Cerebellar cortex (tissue), 1 donor: ENCODE measurements around the gene EDN3.
A peak's percentile ranks its signal among the peaks of the same experiment; 100 is the strongest.
"Not testable (repeated sequence)": the region's sequence is repeated elsewhere in the genome, so short reads cannot be mapped to it uniquely, and the experiment has no call there.

Experiments
- DNase-seq: peaks from one replicate; pipeline ENCODE4 v3.0.0-alpha.2; 2015; ENCODE audit warnings: low spot score

The EDN3 gene

DNA sequence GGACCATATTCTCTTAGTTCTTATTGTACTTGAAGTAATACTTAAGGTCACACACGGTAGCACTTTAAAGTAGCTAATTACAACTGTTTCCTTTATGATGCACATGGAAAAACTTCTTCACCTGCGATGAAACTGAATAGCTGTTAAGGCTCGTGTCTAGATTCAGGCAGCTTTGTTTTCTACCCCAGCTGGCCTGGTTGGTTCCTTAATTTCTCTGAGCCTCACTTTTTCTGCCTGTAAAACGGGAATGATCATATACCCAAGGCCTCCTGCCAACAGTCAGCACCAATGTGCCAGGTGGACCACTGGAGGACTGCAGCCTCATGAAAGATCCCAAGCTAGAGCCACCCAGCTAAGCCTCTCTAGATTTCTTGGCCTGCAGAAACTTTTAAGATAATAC lies 35.0 kb downstream of the EDN3 start:
- DNase-seq = no peak

DNA sequence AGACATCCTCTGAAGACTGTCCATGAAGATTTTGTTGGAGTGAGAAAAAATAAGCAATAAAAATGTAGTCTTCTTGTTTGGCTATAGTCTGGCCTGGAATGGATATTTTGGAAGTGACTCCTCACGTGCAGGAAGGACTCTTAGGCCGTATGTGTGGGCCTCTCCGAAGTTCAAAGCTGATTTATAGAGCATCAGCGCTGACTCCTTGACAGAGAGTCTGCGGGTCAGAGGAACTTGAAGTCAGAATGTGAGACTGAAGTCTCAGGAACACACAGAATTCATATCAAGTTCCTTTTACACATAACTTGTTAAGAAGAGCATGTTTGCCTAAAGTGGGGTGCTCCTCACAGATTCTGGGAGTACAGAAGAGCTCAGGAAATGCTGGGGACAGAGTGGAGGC lies 36.1 kb downstream of the EDN3 start:
- no peak for DNase-seq

DNA sequence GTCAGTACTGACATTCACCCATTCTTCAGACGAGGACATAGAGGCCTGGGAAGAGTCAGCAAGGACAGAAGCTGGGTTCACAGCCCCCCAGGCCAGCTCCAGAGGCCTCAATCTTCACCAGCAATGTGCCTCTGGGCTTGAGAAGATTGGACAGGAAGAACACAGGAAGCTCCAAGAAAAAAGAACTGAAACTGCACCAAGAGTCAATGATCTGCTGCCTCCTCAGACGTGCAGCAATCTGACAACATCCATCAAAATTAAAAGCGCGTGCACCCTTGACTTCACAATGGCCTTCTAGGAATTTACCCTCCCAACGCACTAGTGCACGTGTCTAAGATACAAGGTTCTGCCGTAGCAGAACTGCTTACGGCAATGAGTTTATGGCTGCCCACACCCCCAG lies 38.0 kb downstream of the EDN3 start:
- not testable (repeated sequence) for DNase-seq

DNA sequence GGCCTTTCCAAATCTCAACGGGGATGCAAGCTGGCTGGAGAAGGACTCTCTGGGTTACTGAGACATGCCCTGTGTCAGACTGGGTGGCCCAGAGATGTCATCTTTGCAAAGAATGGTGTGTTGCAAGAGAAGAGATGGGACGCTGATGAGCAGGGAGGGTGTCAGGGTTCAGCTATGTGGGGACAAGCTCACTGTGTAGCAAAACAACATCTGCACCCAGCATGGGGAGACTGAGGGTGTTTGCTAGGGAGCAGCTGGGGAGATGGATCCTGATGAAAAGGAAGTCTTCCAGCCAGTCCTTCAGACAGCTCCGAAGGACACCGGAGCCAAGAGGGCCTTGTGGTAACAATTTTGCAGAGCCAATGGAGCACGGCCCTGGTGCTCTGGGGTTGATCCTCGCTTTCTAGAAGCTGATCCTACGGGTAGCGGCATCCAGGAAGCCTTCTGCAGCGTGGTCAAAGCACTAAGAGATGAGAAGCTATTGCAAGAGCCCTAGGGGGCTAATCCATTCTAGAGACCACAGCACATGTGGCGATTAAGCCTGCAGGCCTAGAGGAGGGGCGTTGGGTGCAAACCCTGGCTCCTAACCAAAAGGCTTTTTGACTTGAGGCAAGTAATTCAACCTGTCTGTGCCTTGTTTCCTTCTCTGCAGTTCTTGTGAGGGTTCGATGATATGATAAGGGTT lies 39.9 kb downstream of the EDN3 start:
- DNase-seq = no peak

DNA sequence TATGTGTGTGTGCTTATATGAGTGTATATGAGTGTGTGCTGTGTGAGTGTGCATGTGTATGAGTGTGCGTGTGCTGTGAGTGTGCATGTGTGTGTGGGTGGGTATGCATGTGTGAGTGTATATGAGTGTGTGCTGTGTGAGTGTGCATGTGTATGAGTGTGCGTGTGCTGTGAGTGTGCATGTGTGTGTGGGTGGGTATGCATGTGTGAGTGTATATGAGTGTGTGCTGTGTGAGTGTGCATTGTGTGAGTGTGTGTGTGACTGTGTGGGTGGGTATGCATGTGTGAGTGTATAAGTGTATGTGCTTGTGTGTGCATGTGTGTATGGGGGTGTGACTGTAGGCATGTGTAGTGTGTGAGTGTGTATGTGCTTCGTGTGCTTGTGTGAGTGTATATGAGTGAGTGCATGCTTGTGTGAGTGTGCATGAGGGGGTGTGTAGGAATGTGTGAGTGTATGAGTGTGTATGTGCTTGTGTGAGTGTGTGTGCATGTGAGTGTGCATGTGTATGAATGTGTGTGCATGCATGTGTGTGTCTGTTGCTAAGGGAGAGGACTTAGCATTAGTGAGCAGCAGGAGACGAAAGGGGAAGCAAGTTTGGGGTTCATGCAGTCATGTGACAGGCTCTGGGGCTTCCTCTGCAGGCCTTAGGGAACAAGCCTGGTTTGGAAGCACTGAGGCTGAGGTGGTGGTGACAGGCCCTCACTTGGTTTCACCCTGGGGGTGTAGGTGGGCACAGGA lies 41.0 kb downstream of the EDN3 start:
- not testable (repeated sequence) for DNase-seq

DNA sequence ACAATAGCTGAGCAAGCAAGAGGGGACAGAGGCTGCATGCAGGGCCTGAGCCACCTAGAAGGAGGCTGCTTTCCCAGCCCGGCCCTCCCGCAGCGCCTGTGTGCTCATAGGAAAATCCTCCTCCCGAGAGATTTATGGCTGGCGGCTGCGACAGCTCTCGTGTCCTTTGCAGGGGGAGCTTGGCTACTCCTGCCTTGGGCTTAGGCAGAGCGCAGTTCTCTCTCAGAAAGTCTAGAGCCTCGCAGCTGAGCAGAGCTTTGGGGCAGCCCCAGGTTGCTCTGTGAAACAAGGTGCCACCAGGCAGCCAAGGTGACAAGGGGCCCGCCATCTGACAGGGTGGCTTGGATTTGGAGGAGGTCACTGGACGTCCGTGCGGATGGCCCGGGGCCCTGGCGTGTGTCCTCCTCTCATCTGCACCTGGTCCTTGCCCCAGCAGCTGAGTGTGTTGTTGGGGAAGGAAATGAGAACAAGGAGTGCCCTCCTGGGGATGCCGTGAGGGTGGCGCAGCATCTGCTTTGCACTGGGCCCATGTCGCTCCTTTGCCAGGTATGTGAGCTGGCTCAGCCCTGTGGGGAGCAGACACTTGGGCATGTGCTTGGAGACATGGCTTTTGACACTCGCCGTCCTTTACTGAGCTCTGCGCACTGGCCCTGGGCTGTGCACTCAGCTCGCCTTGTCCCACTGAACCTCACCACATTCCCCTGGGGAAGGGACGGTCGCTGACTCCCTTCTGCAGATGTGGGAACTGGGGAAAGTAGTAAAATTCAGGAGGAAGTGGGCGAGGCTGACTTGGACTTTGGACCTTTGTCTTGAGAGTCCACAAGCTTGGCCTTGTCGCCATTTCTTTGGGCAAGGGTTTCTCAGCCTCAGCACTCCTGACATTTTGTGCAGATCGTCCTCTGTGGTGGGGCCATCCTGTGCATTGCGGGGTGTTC lies 41.9 kb downstream of the EDN3 start:
- DNase-seq = no peak

DNA sequence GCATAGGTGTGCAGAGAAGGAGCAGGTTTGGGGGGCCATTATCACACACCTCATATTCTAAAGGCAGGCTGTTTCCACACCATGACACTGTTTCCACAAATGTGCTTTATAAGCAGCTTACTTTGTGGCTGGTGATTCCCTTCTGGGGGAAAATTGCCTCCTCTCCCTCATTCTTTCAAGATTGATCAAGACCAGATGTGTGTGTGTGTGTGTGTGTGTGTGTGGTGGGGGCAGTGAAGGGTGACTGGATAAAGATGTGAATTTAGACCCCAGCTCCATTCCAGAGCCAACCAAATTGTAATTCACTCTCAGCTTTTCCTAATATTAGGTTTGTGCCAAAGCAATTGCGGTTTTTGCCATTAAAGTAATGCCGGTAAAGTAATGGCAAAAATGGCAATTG lies 45.6 kb downstream of the EDN3 start:
- DNase-seq = no peak

DNA sequence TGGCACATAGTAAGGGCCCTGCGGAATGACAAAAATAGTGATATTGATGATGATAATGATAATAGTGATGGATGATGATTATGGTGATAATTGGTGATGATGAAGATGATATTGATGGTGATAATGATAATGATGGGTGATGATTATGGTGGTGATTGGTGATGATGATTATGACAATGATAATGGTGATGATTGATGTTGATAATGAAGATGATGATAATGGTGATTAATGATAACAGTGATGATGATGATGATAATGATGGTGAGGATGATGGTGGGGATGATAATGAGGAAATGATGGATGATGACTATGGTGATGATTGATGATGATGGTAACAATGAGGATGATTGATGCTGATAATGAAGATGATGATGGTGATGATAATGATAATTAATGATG lies 48.9 kb downstream of the EDN3 start:
- no peak for DNase-seq

DNA sequence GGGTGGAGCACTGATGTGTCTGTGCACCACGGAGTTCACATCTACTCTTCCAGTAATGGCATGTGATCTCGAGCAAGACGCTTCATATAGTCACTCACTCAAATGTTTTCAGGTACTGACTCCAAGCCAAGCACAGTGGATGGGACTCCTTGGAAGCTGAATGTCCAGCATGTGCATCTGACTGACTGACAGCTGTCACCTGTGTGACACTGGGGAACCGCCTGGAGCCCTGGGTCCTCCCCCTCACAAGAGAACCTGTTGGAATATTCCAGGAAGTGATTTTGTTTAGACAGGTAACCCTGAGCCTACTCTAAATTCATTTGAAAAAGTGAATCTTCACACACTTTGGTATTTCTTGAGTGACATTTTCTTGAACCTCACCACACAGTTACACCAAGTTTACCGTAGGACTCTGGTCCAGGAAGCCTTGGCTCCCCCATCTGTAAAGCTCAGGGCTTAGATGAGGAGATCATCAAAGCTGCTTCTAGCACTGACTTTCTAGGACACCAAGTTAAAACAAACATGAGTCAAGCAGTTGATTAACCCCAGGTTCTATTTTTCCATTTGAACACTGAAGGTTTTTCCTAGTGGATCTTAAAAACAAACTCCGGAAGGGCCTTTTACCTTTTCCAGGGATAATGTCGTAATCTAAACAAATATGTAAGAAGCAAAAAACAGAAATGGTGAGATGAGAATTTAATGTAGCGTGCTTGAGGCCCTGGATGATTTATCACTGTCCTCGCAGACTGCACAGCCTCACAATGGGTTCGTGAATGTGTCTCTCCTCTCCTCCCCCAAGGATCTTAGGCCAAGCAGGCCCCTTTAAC lies 50.1 kb downstream of the EDN3 start:
- DNase-seq = no peak

DNA sequence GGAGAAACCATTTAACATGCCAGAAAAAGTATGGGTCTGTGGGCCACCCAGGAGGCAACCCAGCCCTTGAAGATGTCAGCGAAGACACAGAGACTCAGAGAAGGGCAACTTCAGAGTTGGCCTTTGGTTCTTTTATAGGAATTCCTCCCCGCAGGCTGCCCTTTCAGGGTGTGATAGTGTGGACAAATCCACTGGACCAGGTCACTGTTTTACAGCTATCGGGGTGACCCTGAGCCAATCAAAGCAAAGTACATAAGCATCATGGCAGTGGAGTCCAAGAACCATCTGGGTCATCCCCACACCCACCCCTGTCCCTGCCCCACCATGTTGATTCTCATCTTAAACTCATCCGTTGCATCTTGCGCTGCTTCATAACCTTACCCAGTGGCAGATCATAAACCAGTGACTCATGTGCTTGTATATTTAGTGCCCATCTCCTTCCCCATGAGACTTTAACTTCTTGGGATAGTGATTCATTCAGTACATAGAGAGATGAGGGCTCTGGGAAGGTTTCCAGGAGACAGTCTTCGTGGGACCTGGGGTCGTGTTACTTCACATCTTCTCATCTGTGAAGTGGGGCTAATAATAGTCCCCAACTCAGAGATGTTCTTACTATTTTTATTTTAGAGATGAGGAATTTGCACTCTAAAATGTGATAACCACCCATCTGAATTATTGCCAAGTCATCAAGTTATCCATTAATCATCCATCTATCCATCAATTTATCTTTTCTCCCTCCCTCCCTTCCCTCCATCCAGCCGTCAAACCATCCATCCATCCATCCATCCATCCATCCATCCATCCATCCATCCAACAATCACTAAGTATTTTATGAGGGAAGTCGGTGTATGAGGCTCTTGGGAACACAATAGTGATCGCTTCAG lies 51.0 kb downstream of the EDN3 start:
- no peak for DNase-seq

DNA sequence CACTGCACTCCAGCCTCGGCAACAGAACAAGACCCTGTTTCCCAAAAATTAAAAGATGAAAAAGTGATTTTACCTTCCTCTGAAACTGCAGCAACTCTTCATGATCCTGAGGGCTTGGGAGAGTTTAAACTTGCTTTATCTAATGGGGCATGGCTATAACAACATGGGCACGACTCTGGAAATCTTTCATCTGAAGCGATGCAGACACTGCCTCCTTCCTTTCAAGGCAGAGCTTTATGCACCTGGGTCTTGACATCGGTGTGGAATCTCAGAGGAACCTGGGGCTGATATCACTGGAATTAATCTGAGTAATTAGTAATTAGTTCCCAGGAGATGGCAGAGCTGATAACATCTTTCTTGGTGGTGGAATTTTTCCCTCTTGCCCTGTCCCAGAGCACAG lies 52.1 kb downstream of the EDN3 start:
- DNase-seq = no peak

DNA sequence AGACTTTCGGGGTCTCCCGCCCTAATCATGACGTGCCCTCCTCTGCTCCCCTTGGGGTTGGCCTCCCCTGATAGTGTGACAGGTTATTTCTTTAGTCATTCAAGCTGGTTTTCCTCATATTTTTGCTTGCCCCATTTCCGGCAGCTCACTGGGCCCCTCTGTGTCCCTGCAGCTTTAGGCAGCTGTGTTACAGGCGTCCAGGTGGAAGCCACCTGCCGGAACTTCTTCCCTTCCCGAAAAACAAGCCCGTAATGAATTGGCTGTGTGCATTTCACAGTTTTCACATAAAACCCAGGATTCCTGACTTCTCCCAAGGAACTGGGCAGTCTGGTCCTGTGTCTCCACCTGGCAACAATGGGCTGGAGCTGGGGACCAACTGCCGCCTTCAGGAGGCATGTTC lies 52.6 kb downstream of the EDN3 start:
- no peak for DNase-seq

DNA sequence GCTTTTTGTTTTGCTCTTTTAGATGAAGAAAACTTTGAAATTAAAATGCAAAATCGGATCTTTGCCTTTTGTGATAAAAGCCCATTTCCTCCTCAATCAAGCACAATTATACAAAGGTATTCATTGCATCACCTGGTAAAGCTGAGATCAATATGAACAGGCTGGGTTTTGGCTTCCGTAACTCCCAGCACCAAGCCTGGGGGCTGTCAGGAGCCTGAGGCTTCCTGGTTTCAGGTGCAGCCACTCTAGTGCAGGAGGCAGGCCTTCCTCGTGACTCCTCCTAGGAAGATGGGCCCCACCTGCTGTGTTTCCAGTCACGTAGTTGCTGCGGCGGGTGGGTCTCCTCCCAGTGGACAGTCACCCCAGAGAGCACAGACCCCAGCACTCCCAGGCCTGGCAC lies 54.0 kb downstream of the EDN3 start:
- DNase-seq = no peak

DNA sequence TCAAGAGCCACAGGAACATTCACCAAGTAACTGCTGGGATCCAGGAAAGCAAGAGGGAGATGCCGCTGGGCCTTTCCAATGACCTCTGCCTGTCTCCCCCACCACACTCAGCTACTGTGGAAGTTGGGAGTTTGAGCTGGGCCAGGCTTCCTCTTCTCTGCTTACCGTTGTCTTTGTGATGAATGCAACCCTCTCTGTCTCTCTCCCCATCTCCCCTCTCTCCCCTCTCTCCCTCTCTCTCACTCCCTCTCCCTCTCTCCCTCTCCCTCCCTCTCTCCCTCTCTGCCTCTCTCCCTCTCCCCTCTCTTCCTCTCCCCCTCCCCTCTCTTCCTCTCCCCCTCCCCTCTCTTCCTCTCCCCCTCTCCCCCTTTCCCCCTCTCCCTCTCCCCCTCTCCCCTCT lies 54.8 kb downstream of the EDN3 start:
- no peak for DNase-seq

DNA sequence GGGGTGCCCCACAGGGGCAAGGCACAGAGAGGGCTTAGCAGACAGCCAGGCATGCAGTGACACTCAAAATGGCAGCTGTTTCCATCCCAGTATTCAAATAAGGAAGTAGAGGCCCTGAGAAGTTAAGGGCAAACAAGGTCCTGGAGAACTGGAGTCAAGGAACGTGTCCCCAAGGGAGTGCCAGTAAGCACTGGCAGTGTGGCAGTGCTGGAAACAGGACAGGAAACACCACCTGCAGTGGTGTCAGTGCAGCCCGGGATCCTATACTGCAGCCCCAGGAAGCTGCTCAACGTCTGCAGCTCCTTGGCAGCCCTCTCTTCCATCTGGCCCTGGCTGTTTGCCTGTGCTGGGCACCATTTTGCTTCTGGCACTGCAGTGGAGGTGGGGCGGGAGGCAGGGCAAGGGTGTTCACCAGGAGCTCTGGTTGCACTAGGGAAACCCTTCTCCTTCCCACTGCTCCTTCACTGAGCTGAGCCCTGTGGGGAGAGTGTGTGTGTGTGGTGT lies 56.3 kb downstream of the EDN3 start:
- DNase-seq = peak; percentile 1

DNA sequence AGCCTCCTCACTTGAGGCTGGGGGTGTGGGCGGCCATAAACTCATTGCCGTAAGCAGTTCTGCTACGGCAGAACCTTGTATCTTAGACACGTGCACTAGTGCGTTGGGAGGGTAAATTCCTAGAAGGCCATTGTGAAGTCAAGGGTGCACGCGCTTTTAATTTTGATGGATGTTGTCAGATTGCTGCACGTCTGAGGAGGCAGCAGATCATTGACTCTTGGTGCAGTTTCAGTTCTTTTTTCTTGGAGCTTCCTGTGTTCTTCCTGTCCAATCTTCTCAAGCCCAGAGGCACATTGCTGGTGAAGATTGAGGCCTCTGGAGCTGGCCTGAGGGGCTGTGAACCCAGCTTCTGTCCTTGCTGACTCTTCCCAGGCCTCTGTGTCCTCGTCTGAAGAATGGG lies 58.4 kb downstream of the EDN3 start:
- DNase-seq = not testable (repeated sequence)

DNA sequence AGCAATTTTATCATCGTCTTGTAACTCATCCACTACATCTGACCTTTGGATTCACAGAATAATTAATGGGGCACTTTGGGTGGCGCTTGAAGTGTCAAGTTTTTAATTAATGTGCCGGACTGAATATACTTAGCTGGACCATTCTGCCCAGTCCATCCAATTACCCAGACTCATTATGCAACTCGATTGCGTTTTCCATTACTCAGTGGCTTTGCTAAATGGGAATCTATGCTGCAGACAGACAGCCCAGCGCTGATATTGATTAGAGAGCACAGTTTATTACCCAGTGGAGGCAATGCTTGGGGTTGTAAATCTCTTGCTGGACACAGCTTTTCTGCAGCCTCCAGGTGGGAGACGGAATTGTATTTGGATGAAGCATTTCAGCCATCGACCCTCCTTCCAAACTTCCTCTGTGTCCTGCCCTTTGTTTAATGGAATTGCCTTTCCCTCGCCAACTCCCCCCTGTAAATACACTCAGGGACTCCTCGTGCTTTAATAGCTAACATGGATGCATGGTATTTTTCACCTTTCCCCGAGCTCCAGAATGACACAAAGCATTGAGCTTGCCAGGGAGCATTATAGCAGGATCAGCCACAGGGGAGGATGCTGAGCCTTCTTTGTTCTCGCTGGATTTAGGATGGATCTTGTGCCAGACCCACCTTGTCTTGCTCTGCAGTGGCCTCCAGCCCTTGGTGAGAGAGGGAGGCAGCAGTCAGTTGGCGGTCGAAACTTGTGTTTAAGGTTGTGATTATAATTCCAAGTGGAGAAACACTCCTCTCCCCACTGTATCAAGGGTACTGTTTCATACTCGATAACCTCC lies 59.7 kb downstream of the EDN3 start:
- DNase-seq = no peak

DNA sequence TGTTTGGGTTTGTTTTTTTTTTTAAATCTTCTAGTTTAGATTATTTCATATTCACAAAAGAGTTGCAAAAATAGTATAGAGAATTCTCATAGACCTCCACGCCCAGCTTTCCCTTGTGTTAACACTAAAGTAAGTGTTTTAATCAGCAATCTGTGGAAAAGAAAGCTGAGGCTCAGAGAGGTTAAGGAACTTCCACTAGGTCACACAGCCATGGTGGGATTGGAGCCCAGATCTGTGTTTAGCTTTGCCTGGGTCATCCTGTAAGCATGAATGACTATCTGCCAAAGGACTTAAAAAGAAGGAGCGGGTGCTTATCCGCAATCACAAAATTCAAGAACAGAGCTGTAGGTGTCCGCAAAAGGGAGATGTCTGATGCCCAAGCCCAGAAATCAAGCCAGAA lies 60.5 kb downstream of the EDN3 start:
- no peak for DNase-seq

DNA sequence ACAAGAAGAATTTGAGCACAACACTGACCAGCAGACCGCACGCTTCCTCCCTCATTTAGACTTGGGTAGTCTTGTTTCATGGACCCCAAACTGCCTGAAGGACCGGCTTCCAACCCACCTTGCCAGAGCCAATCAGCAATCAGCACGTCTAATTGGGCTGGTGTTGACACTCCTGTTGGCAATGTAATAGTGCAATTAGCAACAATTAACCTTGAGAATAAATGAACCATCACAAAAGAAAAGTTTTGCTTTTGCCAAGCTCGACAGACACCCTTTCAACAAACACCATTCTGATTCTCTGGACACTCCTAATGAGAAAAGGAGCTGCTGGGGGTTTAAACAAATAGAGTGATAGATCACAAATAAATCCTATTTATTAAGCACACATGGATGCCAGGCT lies 61.0 kb downstream of the EDN3 start:
- DNase-seq = no peak

DNA sequence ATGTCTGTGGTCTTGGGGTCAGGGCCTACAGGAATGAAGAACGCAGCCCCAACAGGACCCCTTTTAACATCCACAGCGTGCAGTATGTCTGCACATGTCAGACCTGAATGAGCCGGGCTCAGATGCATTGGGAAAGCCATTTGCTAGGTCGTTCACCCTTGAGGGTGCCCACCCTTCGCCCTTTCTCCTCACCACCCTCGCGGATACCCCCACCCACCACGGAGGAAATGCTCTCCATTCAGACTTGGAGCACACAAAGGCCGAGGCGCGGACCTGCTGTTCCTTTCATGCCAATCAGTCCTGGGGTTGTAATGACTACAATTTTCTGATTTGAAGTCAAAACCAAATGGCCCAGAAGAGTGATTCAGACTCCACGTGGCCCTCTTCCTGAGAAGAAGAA lies 62.7 kb downstream of the EDN3 start:
- DNase-seq = no peak
